Transverse colon (tissue), 4 donors: Measurements from ENCODE around the gene LYPD6. TPM values are rescaled to one million over a fixed set of nuclear protein-coding genes. Genes with fewer than 3 reads are reported as not detected.

Experiments used
- DNase-seq: peaks from one replicate; pipeline ENCODE4 v3.0.0-alpha.2; 2019
- H3K27ac ChIP-seq, 4 donors: fragments of 200-600 bp; sonication (generic); 2 replicates each; pipeline ENCODE4 v1.5.1; 2016 to 2018; ENCODE audit warnings: inconsistent platforms in 4 of 4
- H3K27me3 ChIP-seq: fragments of 200-600 bp; sonication (generic); 2 replicates; pipeline ENCODE4 v1.5.1; 2017; ENCODE audit warnings: inconsistent platforms
- H3K36me3 ChIP-seq, 4 donors: fragments of 200-600 bp; sonication (generic); 2 replicates each; pipeline ENCODE4 v1.5.1; 2017 to 2019; ENCODE audit warnings: inconsistent platforms in 4 of 4
- H3K4me1 ChIP-seq, 4 donors: fragments of 200-600 bp; sonication (generic); 2 replicates each; pipeline ENCODE4 v1.5.1; 2017 to 2020; ENCODE audit warnings: inconsistent platforms in 4 of 4
- H3K4me3 ChIP-seq, 4 donors: fragments of 200-600 bp; sonication (generic); 1 replicate in 1 of 4; 2 replicates in 3 of 4; pipeline versions ENCODE4 v1.5.1 to v1.6.1; 2017 to 2019; ENCODE audit warnings: inconsistent platforms in 4 of 4
- H3K9me3 ChIP-seq, 2 donors: fragments of 200-600 bp; sonication (generic); 2 replicates each; pipeline ENCODE4 v1.5.1; 2017 to 2019; ENCODE audit warnings: inconsistent platforms in 2 of 2
- CTCF ChIP-seq, 5 experiments: fragments of 200-600 bp in 3 of 5; fragments of 450-650 bp in 2 of 5; sonication (generic) in 3 of 5; IDR thresholded peaks; 1 replicate in 2 of 5; 2 replicates in 3 of 5; pipeline ENCODE4 v1.5.1; 2016 to 2017; ENCODE audit warnings: antibody characterized with exemption in 5 of 5, inconsistent platforms in 3 of 5, mild to moderate bottlenecking in 2 of 5, moderate library complexity in 1 of 5
- EP300 ChIP-seq: sonication (generic); formaldehyde crosslinking; IDR thresholded peaks from one replicate; pipeline ENCODE4 v1.6.1; 2017; ENCODE audit warnings: antibody characterized with exemption, low read depth
- POLR2A ChIP-seq: fragments of 450-650 bp; IDR thresholded peaks from one replicate; pipeline ENCODE4 v1.6.1; 2016; ENCODE audit warnings: antibody characterized with exemption, mild to moderate bottlenecking, moderate library complexity
- POLR2AphosphoS5 ChIP-seq, 3 donors: sonication (generic); formaldehyde crosslinking; IDR thresholded peaks; one replicate each; pipeline ENCODE4 v1.6.1; 2016; ENCODE audit warnings: antibody characterized with exemption in 3 of 3
- WGBS, 2 donors: methylation state at CpG; one replicate each; pipeline ENCODE4 v1.1.5; 2018; ENCODE audit warnings: low coverage in 1 of 2; 5-methylcytosine and 5-hydroxymethylcytosine counted together
- in situ Hi-C, 4 donors: fragments of 200-750 bp; cut with MboI; loops; one replicate each; pipeline versions ENCODE4 v1.15.0 to v1.15.1; 2017; ENCODE audit warnings: low sequenced_read_pairs in 3 of 4, low pct_ligation_motif_present in 1 of 4, low pct_unique_long_range_greater_than_20kb in 1 of 4
- intact Hi-C: fragments of 100-400 bp; cut with DNase I; formaldehyde crosslinking; loops from one replicate; pipeline ENCODE4 v1.15.1; 2023; ENCODE audit warnings: low total_unique reads
- total RNA-seq, 4 donors: library from RNA; depleted of rRNA; stranded (reverse); fragments of >200 nt; gene quantifications; one replicate each; pipeline ENCODE4 v1.1.0, GENCODE V29; 2016

The LYPD6 gene
- total RNA-seq, 4 donors from 2014 or later = 1.3 to 12.3 (median 2.6) TPM

- H3K4me1 ChIP-seq = peaks cover 0 to 11% (median 7%) of the 10 kb centered on the region in 4 donors
- in situ Hi-C loops = no loop called here
- TF ChIP-seq EP300 = no peak
- H3K9me3 ChIP-seq = no peaks in the 10 kb centered on the region
- H3K27me3 ChIP-seq = no peaks in the 10 kb centered on the region
- H3K36me3 ChIP-seq = no peaks in the 10 kb centered on the region
- DNase-seq = no peak
- no peak overlapping the region for H3K27ac ChIP-seq
- H3K4me3 ChIP-seq = no peak overlapping the region
- intact Hi-C loops = no loop called here
Measured at GRCh38 chr2:149364839-149365238, 34.5 kb downstream of the LYPD6 start.

- Histone ChIP-seq H3K4me1 (peaks cover 0 to 10% (median 6%) of the 10 kb centered on the region in 4 donors), H3K27me3 (no peaks in the 10 kb centered on the region), H3K4me3 (no peak overlapping the region), H3K27ac (no peak overlapping the region), H3K36me3 (no peaks in the 10 kb centered on the region), H3K9me3 (no peaks in the 10 kb centered on the region)
- in situ Hi-C loops = no loop called here
- TF ChIP-seq CTCF (IDR thresholded peaks at IDR 0.05) (no peak), POLR2A (no peak), POLR2AphosphoS5 (IDR thresholded peaks at IDR 0.05) (no peak), EP300 (no peak)
- DNase-seq = no peak
- intact Hi-C loops = no loop called here
- 30 to 41% methylated on average over 5 of the region's 5 CpGs for WGBS, 2 donors
Measured at GRCh38 chr2:149365931-149366583, 35.7 kb downstream of the LYPD6 start.

GRCh38 chr2:149370061-149370775 is 39.8 kb downstream of the LYPD6 start:
- Histone ChIP-seq H3K27ac (no peak overlapping the region), H3K4me3 (no peak overlapping the region), H3K4me1 (peaks cover 0 to 10% (median 6%) of the 10 kb centered on the region in 4 donors), H3K36me3 (no peaks in the 10 kb centered on the region), H3K9me3 (no peaks in the 10 kb centered on the region), H3K27me3 (no peaks in the 10 kb centered on the region)
- TF ChIP-seq CTCF (IDR thresholded peaks at IDR 0.05) (no peak), EP300 (no peak), POLR2AphosphoS5 (IDR thresholded peaks at IDR 0.05) (no peak), POLR2A (no peak)
- WGBS, 2 donors = 84 to 90% methylated on average over 2 to 5 of the region's 5 CpGs
- in situ Hi-C loops (no loop called here), intact Hi-C loops (no loop called here)
- DNase-seq = no peak

GRCh38 chr2:149371476-149371875 is 41.1 kb downstream of the LYPD6 start:
- in situ Hi-C loops (no loop called here), intact Hi-C loops (no loop called here)
- TF ChIP-seq EP300 = no peak
- no peak for TF ChIP-seq CTCF (IDR thresholded peaks at IDR 0.05)
- TF ChIP-seq POLR2A = no peak
- TF ChIP-seq POLR2AphosphoS5 (IDR thresholded peaks at IDR 0.05) = no peak
- no peak for DNase-seq
- H3K27ac ChIP-seq = no peak overlapping the region
- no peak overlapping the region for H3K4me3 ChIP-seq
- peaks cover 0 to 4% (median 2%) of the 10 kb centered on the region in 4 donors for H3K4me1 ChIP-seq
- 92% methylated on average over 6 of the region's 6 CpGs; no CpG with 5 or more reads in 1 of the 2 donors for WGBS, 2 donors
- no peaks in the 10 kb centered on the region for H3K36me3 ChIP-seq
- no peaks in the 10 kb centered on the region for H3K9me3 ChIP-seq
- no peaks in the 10 kb centered on the region for H3K27me3 ChIP-seq
